Thyroid gland (tissue), 4 donors: ENCODE results near the gene PRDM12.

Experiments
- CTCF ChIP-seq, 6 experiments: fragments of 200-600 bp in 3 of 6; fragments of 450-650 bp in 3 of 6; sonication (generic) in 3 of 6; IDR thresholded peaks; one replicate each; pipeline ENCODE4 v1.5.1; 2016 to 2019; ENCODE audit warnings: antibody characterized with exemption in 6 of 6, mild to moderate bottlenecking in 2 of 6, inconsistent platforms in 1 of 6, moderate library complexity in 1 of 6
- POLR2A ChIP-seq, 2 donors: fragments of 450-650 bp; IDR thresholded peaks; one replicate each; pipeline ENCODE4 v1.6.1; 2017; ENCODE audit warnings: antibody characterized with exemption in 2 of 2, mild to moderate bottlenecking in 2 of 2, moderate library complexity in 1 of 2

DNA sequence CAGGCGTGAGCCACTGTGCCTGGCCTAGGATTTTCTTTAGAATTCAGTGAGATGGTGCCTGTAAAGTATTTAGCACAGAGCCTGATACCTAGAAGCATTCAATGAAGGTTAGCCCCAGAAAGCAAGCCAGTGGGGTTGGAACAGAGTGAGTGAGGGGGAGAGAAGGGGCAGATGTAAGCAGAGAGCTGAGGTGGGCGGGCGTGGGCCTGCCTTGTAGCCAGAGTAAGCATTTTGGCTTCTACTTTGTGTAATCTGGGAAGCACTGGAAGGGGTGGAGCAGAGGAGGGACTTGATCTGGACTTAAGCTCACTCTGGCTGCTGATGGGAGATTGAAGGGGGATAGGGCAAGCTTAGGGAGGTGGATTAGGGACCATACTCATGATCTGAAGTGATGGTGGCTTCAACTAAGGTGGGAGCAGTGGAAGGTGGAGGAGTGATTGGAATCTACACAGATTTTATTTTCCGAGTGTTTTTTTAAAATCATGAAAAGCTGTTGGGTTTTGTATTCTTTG lies 31.8 kb downstream of the PRDM12 start:
- TF ChIP-seq POLR2A (IDR thresholded peaks at IDR 0.05) (no peak), CTCF (IDR thresholded peaks at IDR 0.05) (no peak)
